ENCODE measurements around the gene SPATA31D4.

The SPATA31D4 gene

GRCh38 chr9:81968026-81968425 is 39.8 kb downstream of the SPATA31D4 start:
- DNase-seq = no peak

- DNase-seq = no peak
Measured at GRCh38 chr9:81969971-81970370, 41.7 kb downstream of the SPATA31D4 start.

GRCh38 chr9:81971727-81972126 is 43.5 kb downstream of the SPATA31D4 start:
- no peak for DNase-seq

- no peak for DNase-seq
Measured at GRCh38 chr9:81974764-81975163, 46.5 kb downstream of the SPATA31D4 start.

- no peak for DNase-seq
Measured at GRCh38 chr9:81976351-81976750, 48.1 kb downstream of the SPATA31D4 start.

- no peak for DNase-seq
Measured at GRCh38 chr9:81979196-81979595, 51.0 kb downstream of the SPATA31D4 start.

- DNase-seq = no peak
Measured at GRCh38 chr9:81980568-81980967, 52.3 kb downstream of the SPATA31D4 start.

GRCh38 chr9:81981883-81982282 is 53.7 kb downstream of the SPATA31D4 start:
- no peak for DNase-seq

Data from AML-193 (cell line).